Neural cell (in vitro differentiated cells): Measurements from ENCODE around the gene RDH16. TPM values are rescaled to one million over a fixed set of nuclear protein-coding genes. Genes with fewer than 3 reads are reported as not detected.

Experiments used
- H2AFZ ChIP-seq: fragments of 200-600, 300-800 bp; sonication (generic), shearing (Covaris generic); 2 replicates; pipeline ENCODE4 v1.6.0; 2014; ENCODE audit warnings: low read depth, mild to moderate bottlenecking, antibody characterized with exemption, low read length, moderate library complexity
- H3F3A ChIP-seq: fragments of 200-600 bp; shearing (Covaris generic); 2 replicates; pipeline ENCODE4 v1.6.1; 2016; ENCODE audit warnings: mild to moderate bottlenecking, moderate library complexity, mixed read lengths, antibody characterized with exemption, low read length; ENCODE audit not compliant: insufficient read depth, poor library complexity, severe bottlenecking
- H3K27ac ChIP-seq: fragments of 200-600, 300-800 bp; sonication (generic), shearing (Covaris generic); 2 replicates; pipeline ENCODE4 v1.5.1; 2014; ENCODE audit warnings: mild to moderate bottlenecking, low read length, moderate library complexity
- H3K27me3 ChIP-seq: fragments of 300-800, 200-600 bp; sonication (generic), shearing (Covaris generic); 2 replicates; pipeline ENCODE4 v1.6.0; 2014; ENCODE audit warnings: mild to moderate bottlenecking, low read depth, low read length, moderate library complexity; ENCODE audit not compliant: insufficient read depth
- H3K36me3 ChIP-seq: fragments of 300-800, 200-600 bp; sonication (generic), shearing (Covaris generic); 2 replicates; pipeline ENCODE4 v1.5.1; 2014; ENCODE audit warnings: mild to moderate bottlenecking, antibody characterized with exemption, low read length, moderate library complexity; ENCODE audit not compliant: insufficient read depth
- H3K4me2 ChIP-seq: fragments of 300-800, 200-600 bp; sonication (generic), shearing (Covaris generic); 2 replicates; pipeline ENCODE4 v1.6.0; 2014; ENCODE audit warnings: mild to moderate bottlenecking, low read length
- H3K4me3 ChIP-seq: fragments of 300-800, 200-600 bp; sonication (generic), shearing (Covaris generic); 2 replicates; pipeline ENCODE4 v1.5.1; 2014; ENCODE audit warnings: mild to moderate bottlenecking, low read length, moderate library complexity
- H3K79me2 ChIP-seq: fragments of 200-600 bp; shearing (Covaris generic); replicated peaks from 2 replicates; pipeline ENCODE4 v1.6.0; 2014; ENCODE audit warnings: mild to moderate bottlenecking, low read length, moderate library complexity; ENCODE audit not compliant: insufficient read depth
- H3K9ac ChIP-seq: fragments of 300-800, 200-600 bp; sonication (generic), shearing (Covaris generic); 2 replicates; pipeline ENCODE4 v1.6.1; 2016; ENCODE audit warnings: mild to moderate bottlenecking, low read length, mixed read lengths
- H3K9me2 ChIP-seq: fragments of 200-600 bp; shearing (Covaris generic); 2 replicates; pipeline ENCODE4 v1.6.1; 2016; ENCODE audit warnings: mild to moderate bottlenecking, low read length, mixed read lengths; ENCODE audit not compliant: insufficient read depth
- H3K9me3 ChIP-seq: fragments of 200-600, 300-800 bp; sonication (generic), shearing (Covaris generic); 2 replicates; pipeline ENCODE4 v1.6.1; 2016; ENCODE audit warnings: mild to moderate bottlenecking, mixed run types, low read length, moderate library complexity, mixed read lengths
- H4K20me1 ChIP-seq: fragments of 200-600 bp; shearing (Covaris generic); 2 replicates; pipeline ENCODE4 v1.6.1; 2016; ENCODE audit warnings: mild to moderate bottlenecking, mixed run types; ENCODE audit not compliant: insufficient read depth
- CTCF ChIP-seq: fragments of 450-650 bp; IDR thresholded peaks from 2 replicates; pipeline ENCODE4 v1.5.1; 2014; ENCODE audit warnings: antibody characterized with exemption, mild to moderate bottlenecking, moderate library complexity; ENCODE audit not compliant: poor library complexity, severe bottlenecking
- EP300 ChIP-seq: fragments of 450-650 bp; conservative IDR thresholded peaks from 2 replicates; pipeline ENCODE4 v1.6.1; 2014; ENCODE audit warnings: antibody characterized with exemption, mild to moderate bottlenecking, moderate library complexity; ENCODE audit not compliant: poor library complexity, severe bottlenecking
- EZH2 ChIP-seq: fragments of 200-600, 300-800 bp; shearing (Covaris generic), sonication (generic); IDR thresholded peaks from 2 replicates; pipeline ENCODE4 v1.6.1; 2014; ENCODE audit warnings: antibody characterized with exemption, low read length, borderline replicate concordance, mild to moderate bottlenecking; ENCODE audit not compliant: insufficient read depth, poor library complexity, severe bottlenecking
- MXI1 ChIP-seq: fragments of 450-650 bp; conservative IDR thresholded peaks from 2 replicates; pipeline ENCODE4 v1.6.1; 2014; ENCODE audit warnings: antibody characterized with exemption, mild to moderate bottlenecking; ENCODE audit not compliant: poor library complexity, severe bottlenecking
- POLR2AphosphoS5 ChIP-seq: IDR thresholded peaks from 2 replicates; pipeline ENCODE4 v1.6.1; 2012
- RAD21 ChIP-seq: fragments of 450-650 bp; conservative IDR thresholded peaks from 2 replicates; pipeline ENCODE4 v1.6.1; 2014; ENCODE audit warnings: antibody characterized with exemption, mild to moderate bottlenecking, moderate library complexity
- REST ChIP-seq: IDR thresholded peaks from 2 replicates; pipeline ENCODE4 v1.6.1; 2012; ENCODE audit warnings: borderline replicate concordance
- SMC3 ChIP-seq: fragments of 450-650 bp; conservative IDR thresholded peaks from 2 replicates; pipeline ENCODE4 v1.6.1; 2014; ENCODE audit warnings: antibody characterized with exemption, mild to moderate bottlenecking, moderate library complexity; ENCODE audit not compliant: poor library complexity
- TAF1 ChIP-seq: IDR thresholded peaks from 2 replicates; pipeline ENCODE4 v1.6.1; 2012; ENCODE audit warnings: low read depth
- polyA plus RNA-seq: library from polyadenylated mRNA; depleted of rRNA; stranded (reverse); fragments of >200 nt; gene quantifications from 2 replicates; pipeline ENCODE4 v1.2.3, GENCODE V29; 2014

RDH16 gene
- polyA plus RNA-seq, 1 donor from 2014 or later, result 1.0 TPM

- no peaks in the 10 kb centered on the region for H3K9me2 ChIP-seq
- H3K27me3 ChIP-seq, result no peaks in the 10 kb centered on the region
These were observed 8.5 kb downstream of the RDH16 start for GRCh38 chr12:56948881-56949280.

GRCh38 chr12:56948457-56948777 lies 9.0 kb downstream of the RDH16 start:
- Histone ChIP-seq H3K4me3 (no peak overlapping the region), H3K9me3 (no peaks in the 10 kb centered on the region), H3K36me3 (no peaks in the 10 kb centered on the region), H3K9ac (no peak overlapping the region), H2AFZ (no peak overlapping the region), H3K27ac (no peak overlapping the region), H3K27me3 (no peaks in the 10 kb centered on the region), H3F3A (no peaks in the 10 kb centered on the region), H3K9me2 (no peaks in the 10 kb centered on the region), H3K4me2 (no peak overlapping the region), H3K79me2 (no peaks in the 10 kb centered on the region), H4K20me1 (no peaks in the 10 kb centered on the region)
- no peak for TF ChIP-seq CTCF
- no peak for TF ChIP-seq SMC3
- TF ChIP-seq POLR2AphosphoS5, result no peak
- no peak for TF ChIP-seq REST
- no peak for TF ChIP-seq MXI1
- TF ChIP-seq RAD21, result no peak
- TF ChIP-seq TAF1, result no peak
- TF ChIP-seq EP300, result no peak

More at GRCh38 chr12:56948881-56949280, 8.5 kb downstream of the RDH16 start:
- TF ChIP-seq REST (no peak), EP300 (no peak), EZH2 (no peak), POLR2AphosphoS5 (no peak), TAF1 (no peak), SMC3 (no peak), CTCF (no peak), MXI1 (no peak), RAD21 (no peak)
- Histone ChIP-seq H3K79me2 (no peaks in the 10 kb centered on the region), H3K4me3 (no peak overlapping the region), H3K27ac (no peak overlapping the region), H3K9me3 (no peaks in the 10 kb centered on the region), H4K20me1 (no peaks in the 10 kb centered on the region), H3K36me3 (no peaks in the 10 kb centered on the region), H2AFZ (no peak overlapping the region), H3F3A (no peaks in the 10 kb centered on the region), H3K9ac (no peak overlapping the region), H3K4me2 (no peak overlapping the region)
